Measurements from ENCODE around the gene MACROD2.

MACROD2 gene

GRCh38 chr20:14299831-14300230, 304.5 kb downstream of the MACROD2 start:
- POLR2A ChIA-PET (ENCODE audit: low non-redundant PET), result no interaction called here

GRCh38 chr20:14303106-14303505, 307.8 kb downstream of the MACROD2 start:
- ChIA-PET POLR2A (ENCODE audit: low non-redundant PET) (no interaction called here), CTCF (no interaction called here)
- H3K27ac ChIP-seq, result no peak overlapping the region
- TF ChIP-seq CTCF (conservative IDR thresholded peaks at IDR 0.05; ENCODE audit: low read depth), result no peak
- DNase-seq (ENCODE audit: low spot score), result no peak

More at GRCh38 chr20:14299831-14300230, 304.5 kb downstream of the MACROD2 start:
- no peak for DNase-seq (ENCODE audit: low spot score)
- no peak for TF ChIP-seq CTCF (conservative IDR thresholded peaks at IDR 0.05; ENCODE audit: low read depth)
- CTCF ChIA-PET, result no interaction called here
- H3K27ac ChIP-seq, result no peak overlapping the region

GRCh38 chr20:14303651-14304050, 308.3 kb downstream of the MACROD2 start:
- no peak overlapping the region for H3K27ac ChIP-seq
- CTCF ChIA-PET, result no interaction called here
- POLR2A ChIA-PET (ENCODE audit: low non-redundant PET), result no interaction called here
- DNase-seq (ENCODE audit: low spot score), result no peak
- no peak for TF ChIP-seq CTCF (conservative IDR thresholded peaks at IDR 0.05; ENCODE audit: low read depth)

GRCh38 chr20:14304472-14304871, 309.2 kb downstream of the MACROD2 start:
- POLR2A ChIA-PET (ENCODE audit: low non-redundant PET), result no interaction called here
- CTCF ChIA-PET, result no interaction called here
- H3K27ac ChIP-seq, result no peak overlapping the region
- TF ChIP-seq CTCF (conservative IDR thresholded peaks at IDR 0.05; ENCODE audit: low read depth), result no peak
- DNase-seq (ENCODE audit: low spot score), result no peak

- no peak for DNase-seq (ENCODE audit: low spot score)
- TF ChIP-seq CTCF (conservative IDR thresholded peaks at IDR 0.05; ENCODE audit: low read depth), result no peak
- H3K27ac ChIP-seq, result no peak overlapping the region
- CTCF ChIA-PET, result interaction anchor here (0.5 kb wide), 1 partner anchor 22 kb away, joined by 3 read pairs; no protein-coding TSS in a partner anchor
- POLR2A ChIA-PET (ENCODE audit: low non-redundant PET), result no interaction called here
These were observed 312.6 kb downstream of the MACROD2 start for GRCh38 chr20:14307956-14308355.

GRCh38 chr20:14310977-14311627, 315.8 kb downstream of the MACROD2 start:
- POLR2A ChIA-PET (ENCODE audit: low non-redundant PET), result no interaction called here
- TF ChIP-seq CTCF (conservative IDR thresholded peaks at IDR 0.05; ENCODE audit: low read depth), result no peak
- DNase-seq (ENCODE audit: low spot score), result no peak
- CTCF ChIA-PET, result no interaction called here
- H3K27ac ChIP-seq, result no peak overlapping the region
